ENCODE measurements around the gene IDS.
"Not testable (repeated sequence)": the region's sequence is repeated elsewhere in the genome, so short reads cannot be mapped to it uniquely, and the experiment has no call there.

Gene IDS

DNA sequence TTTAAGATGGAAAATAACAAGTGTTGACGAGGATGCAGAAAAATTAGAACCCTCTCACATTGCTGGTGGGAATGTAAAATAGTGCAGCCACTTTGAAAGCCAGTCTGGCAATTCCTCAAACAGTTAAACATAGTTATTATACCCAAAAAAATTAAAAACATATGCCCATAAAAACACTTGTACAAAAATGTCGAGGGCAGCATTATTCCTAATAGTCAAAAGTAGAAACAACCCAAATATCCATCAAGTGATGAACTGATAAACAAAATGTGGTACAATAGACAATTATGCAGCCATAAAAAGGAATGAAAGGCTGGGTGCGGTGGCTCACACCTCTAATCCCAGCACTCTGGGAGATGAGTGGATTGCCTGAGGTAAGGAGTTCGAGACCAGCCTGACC is 6.3 kb downstream of the IDS start:
- no peak for DNase-seq (ENCODE audit: low spot score)

DNA sequence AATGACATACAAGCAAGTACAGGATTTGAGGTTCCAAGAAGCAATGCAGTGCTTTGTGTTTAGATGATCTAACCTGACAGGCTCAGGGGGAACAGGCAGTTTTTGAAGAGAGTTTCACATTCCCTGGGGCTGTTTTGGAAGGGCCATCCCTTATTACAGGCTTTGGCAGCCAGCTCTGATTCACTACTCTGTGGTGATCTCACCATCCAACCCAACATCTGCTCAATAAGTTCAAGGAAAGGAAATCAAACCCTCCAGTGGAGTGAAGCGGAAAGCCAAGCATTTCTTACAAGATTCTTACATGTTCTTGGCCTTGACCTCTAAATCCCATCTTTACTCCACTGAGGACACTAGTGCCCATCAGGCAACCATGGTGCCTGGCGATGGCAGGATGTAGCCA is 7.5 kb downstream of the IDS start:
- DNase-seq (ENCODE audit: low spot score) = no peak

DNA sequence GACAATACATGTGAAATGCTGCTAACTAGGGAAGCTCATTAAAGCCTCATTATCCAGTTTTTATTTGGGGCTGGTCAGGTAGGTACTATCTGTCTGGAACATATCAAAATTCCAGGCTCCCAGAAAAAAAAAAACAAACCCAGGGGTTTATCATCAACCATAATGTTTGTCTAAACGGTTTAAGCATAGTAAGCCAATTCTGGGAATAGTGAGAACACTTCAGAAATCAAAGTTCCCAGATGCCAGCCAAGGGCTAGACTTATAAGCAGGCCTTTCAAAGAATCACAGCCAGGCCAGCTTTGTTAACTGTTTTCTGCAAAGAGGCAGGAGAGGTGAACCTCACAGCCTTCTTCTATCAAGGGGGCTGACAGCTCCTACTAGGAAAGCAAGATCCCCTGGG is 8.1 kb downstream of the IDS start:
- no peak for DNase-seq (ENCODE audit: low spot score)

DNA sequence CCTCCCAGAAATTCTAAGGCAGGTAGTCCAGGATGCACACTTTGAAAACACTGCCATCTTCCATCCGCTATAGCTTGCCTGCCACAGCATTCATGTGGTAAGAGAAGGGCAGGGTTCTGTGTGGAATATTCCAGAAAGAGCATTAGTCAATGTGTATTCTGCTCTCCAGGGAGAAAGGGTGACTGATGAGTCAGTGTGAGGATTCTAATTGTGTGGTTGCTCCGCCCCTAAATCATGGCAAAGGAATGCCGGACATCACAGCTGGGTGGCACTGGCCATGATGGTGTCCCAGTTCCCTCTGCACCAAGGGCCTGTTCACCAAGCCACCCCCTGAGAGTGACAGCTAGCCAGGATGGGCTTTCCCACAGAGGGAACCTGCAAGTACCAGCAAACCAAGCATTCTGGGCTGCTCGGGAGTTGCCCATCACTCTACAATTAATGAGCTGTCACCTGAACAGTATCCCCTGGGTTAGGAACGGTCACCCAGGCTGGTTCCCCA is 9.5 kb downstream of the IDS start:
- DNase-seq (ENCODE audit: low spot score) = peak; percentile 71

DNA sequence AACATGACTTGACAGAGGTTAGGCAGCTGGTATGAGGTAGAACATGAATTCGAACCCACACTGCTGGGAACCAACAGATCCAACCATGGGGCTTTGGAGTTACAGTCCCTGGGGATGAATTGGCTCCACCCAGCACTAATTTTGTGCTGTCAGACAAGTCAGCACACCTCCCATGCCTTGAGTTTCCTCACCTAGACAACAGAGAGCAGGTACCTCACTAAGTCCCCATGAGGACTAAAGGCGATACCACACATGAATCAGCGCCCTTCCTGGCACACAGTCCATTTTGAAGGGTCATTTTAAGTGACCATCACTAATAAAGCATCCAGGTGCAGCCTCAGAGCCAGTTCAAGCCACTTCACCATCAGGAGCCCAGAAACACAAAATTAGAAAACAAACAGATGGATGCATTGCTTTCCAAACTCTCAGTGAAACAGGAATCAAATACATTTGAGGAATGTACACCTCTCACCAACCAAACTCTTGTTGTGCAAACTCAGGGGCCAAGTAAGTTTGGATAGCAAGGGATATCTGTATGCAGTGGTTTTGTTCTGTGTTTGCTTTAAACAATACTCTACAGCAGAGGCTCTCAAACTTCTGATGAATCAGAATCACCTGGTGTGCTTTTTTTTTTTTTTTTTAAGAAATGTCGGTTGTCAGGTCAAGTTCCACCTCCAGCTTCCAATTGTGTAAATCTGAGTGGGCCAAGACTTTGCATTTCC is 10.1 kb downstream of the IDS start:
- no peak for DNase-seq (ENCODE audit: low spot score)

DNA sequence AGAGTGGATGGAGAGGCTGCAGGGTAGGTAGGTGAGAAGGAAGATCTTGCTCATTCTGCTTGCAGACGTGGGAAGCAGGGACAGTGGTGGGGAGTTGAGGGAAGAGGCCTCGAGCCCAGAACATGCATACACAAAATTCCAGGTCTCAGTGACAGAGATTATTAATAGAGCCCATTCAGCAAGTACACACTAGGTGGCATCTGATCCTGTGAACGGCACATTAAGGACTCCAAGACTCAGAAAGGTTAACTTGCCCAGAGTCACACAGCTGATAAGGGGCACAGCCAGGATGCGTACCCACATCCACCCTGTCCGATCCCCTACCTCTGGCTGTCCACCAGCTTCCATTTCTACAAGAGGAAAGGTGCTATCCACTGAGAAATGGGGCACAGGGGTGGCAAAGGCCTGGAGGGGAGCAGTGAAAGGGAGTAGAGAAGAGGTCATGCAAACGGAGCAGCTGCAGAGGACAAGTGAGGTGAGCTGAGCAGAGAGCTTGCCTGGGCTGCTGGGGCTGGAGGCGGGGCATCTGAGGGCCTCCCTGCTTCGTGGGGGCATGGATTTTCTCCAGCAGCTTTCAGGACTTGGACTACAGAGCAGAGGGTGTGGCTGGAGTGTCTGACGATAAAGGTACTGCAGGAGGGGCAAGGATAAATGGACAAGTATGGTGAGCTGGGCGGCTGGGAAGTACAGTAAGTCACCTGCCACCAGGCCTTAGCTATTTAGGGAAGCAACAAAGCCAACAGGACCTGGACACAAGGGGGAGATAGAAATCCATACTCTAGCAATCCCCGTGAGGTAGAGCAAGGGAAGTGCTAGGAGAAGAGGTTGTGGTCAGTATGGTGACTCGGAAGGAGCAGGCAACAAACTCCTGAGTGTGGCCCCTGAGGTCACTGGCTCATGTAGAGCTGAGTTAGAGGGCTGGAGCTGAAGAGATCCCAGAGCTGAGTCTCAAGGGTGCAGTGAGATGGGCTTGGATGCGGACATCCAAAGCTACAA is 11.2 kb downstream of the IDS start:
- DNase-seq (ENCODE audit: low spot score) = no peak

DNA sequence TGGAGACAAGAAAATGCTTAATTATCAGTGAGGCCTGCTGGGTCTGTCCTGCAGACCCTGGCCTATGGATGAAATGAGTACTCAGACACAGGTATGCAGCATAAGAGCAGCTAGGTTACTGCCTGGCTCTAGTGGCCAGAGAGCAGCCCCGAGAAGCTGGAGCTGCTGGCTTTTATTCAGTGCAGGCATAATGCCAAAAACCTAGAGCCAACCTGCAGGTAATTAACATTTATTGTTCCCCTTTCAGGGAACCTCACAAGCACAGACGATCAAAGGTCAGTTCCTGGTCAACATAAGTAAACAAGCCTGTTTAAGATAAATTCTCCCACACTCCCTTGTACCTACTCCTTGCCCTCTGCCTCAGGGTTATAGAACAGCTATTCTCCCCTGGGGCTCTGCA is 13.3 kb downstream of the IDS start:
- no peak for DNase-seq (ENCODE audit: low spot score)

DNA sequence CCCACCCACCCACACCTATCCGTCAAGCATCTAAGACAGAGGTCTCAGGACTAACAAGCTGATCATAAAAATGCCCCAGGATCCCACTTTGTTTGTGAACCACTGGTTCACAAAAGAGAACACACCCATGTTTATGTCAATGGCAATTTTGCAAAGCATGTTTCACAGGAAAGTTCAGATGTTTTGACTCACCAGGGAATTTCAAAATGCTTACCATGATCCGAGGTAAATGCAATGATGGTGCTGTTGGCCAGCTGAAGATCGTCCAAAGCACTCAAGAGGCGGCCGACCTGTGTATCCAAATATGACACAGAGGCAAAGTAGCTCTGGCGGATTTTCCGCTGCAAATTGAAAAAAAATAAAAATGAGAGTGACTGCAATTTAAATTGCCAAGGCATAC is 15.0 kb downstream of the IDS start:
- no peak for DNase-seq (ENCODE audit: low spot score)

DNA sequence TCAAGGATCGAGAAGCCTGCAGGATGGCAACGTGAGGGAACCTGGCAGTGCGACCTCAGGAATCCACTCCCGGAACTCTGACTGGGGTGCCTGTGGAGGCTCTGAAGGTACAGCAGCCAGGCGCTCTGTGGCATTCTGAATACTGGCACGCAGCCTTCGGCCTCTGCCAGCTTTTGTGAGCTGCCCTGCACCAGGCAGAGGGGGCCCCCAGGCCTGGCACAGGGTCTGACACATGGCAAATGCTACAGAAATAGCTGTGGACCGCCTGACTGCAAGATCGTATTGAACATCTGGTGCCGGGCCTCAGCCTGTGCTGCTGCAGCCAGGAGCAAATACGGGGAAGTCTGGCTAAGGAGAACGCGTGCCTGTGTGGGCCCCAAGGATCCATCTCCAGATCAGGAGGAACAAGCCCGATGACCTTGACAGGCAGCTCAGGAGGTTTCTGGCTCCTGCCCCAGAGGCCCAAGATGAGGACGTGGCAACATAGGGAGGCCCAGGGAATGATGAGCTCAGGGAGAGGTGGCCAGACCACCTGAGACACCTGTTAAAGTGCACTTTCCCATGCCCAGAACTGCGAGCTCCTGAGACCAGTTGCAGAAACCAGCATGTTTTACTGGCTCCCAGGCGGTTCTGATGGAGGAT is 16.6 kb downstream of the IDS start:
- not testable (repeated sequence) for DNase-seq (ENCODE audit: low spot score)

DNA sequence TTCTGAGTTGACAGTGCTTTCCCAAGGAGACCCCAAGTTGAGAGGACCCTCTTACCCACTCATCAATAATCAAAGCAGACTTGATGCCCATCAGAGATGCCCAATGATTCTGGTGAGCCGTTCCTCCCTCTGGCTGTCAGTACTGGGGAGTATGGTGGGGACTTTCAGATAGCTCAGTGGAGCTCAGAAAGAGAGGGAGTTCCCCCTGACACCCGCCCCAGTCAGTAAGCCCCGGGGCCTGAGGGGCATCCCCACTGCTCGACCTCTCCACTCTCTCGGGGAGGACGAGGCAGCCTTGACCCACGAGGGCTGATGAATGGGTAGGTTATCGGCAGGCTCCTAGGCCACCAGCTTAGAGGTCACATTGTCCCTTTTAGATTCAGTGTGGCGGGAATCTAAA is 17.1 kb downstream of the IDS start:
- DNase-seq (ENCODE audit: low spot score) = not testable (repeated sequence)

DNA sequence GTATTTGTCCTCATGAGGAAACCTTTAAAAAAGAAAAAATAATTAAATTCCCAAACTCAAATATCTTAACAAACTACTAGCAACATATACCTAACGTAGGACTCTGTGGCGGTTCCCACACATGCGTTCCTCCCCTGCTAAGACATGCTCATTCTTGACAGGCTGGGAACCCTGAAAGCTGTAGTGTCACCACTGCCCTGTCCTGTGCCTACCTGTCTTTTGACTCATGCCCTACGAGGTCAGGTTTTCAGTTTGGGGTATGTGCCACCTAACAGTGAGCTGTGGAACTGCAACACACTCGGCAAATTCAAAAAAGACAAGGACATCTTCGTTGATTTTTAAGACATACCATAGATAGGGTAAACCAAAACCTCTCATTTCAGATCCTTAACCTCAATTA is 17.8 kb downstream of the IDS start:
- DNase-seq (ENCODE audit: low spot score) = no peak

DNA sequence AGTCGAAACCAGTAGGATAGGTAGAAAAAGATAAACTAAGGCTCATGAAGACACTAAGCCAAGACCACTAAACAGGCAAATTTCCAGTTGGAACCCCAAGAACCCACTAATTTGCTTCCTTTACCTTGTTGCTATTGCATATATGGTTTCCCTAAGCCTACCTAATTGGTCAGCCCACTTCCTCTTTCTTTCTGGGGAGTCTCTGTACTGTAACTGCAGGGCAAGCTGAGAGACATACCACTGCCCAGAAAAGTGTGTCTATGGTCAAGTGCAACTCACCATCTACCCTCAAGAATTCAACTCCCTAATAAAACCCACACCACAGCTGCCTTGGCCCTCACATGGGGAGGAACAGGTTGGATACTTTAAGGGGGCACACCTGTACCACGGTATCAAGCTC is 28.6 kb downstream of the IDS start:
- no peak for DNase-seq (ENCODE audit: low spot score)

DNA sequence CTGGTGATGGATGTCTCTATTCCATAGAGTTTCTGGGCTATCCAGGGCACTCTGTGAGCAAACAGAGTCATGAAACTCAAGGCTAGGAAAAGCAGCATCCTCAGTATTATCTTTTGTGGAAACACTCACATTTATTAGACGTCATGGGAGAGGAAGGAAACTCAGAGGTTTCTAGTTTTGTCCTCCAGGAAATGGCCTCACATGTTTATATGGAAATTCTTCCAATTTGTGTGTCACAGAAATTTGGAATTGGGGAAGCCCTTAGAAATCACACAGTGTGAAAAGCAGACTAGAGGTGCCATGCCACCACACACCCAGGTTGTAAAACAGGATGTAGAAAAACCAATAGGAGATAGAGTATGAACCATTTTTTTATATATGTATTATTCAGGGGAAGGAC is 31.1 kb downstream of the IDS start:
- DNase-seq (ENCODE audit: low spot score) = no peak

DNA sequence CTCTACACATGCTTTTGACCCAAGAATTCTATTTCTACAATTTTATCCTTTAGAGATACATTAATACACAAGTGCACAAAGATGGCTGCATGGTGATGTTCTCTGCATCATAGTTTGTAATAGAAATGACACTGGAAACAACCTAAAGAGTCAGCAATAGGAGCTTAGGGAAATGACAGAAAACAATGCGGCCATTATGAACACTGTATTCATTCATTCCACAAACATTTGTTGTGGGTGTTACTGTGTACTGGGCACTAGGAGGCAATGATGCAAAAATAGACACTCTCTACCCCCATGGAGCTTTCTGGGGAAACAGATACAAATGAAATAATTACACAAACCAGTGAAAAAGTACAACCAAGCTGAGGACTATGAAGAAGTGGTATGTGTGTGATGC is 32.0 kb downstream of the IDS start:
- peak; percentile 57 for DNase-seq (ENCODE audit: low spot score)

DNA sequence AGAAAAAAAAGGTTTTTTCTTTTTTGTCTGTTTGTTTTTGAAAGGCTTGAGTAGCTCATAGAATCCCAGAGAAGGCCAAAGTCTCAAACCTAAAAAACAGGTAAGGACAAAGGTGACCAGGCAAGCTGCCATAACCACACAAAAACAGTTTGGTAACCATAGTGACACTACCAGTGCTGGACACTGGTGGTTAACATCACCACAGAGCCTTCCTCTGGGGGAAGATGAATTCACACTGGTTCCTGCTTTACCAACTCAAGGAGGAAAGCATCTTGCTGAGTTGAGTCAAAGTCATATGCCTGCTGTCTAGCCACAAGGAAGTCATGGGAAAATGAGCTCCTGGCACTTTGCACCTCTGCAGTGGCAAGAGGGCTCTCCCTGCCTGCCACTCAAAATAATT is 32.5 kb downstream of the IDS start:
- no peak for DNase-seq (ENCODE audit: low spot score)

DNA sequence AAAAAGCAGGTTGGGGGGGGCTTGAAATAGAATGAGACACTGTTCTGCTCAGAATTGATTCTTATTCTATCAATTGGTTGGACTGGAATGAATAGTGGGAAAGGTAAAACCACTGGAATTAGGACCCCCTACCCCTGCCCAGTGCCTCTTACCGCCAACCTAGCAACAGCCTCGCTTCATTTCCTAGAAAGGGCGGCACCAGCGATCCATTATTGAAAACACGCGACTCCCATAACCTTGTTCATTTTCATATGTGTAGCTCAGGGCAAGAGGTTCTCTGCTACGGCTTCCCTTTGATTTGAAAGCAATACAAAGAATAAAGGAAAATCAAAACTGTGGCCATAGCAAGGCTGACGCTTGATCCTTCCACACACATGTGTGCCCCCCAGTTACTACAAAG is 33.7 kb downstream of the IDS start:
- DNase-seq (ENCODE audit: low spot score) = no peak

DNA sequence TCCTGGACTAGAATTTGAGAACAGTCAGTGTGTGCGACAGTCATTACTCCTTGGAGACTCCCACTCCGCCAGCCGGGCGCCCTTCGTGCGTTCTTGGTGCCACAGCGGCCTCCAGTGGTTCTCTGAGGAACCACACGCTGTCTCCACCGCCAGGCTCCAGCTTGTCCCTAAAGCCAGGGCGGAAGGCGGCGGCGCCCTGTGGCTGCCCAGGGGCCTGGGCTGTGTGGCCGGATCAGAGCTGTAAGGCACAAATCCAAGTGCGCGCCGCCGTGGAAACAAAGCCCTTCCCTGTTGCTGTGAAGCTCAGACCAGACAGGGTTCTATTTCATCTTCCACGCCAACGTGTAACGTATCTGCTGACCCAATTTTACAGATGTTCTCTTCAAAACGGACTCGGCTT is 34.2 kb downstream of the IDS start:
- DNase-seq (ENCODE audit: low spot score) = peak; percentile 75

DNA sequence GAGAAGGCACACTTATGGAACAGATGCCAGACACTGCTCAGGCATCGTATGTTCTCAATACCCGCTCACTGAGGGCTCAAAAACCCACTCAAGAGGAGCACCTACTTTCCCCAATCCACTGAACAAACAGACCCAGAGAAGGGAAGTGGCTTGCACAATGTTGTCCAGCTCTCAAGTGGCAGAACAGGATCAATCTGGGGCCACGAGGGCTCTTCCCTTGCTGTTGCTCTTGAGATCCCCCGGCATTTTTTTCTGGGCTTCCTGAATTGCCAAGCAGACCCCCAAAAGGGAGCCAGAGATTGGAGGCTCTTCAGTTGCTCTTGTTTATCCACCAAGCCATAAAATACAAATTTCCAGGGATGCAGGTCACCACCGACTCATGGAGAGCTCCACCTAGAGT is 35.7 kb downstream of the IDS start:
- DNase-seq (ENCODE audit: low spot score) = no peak

DNA sequence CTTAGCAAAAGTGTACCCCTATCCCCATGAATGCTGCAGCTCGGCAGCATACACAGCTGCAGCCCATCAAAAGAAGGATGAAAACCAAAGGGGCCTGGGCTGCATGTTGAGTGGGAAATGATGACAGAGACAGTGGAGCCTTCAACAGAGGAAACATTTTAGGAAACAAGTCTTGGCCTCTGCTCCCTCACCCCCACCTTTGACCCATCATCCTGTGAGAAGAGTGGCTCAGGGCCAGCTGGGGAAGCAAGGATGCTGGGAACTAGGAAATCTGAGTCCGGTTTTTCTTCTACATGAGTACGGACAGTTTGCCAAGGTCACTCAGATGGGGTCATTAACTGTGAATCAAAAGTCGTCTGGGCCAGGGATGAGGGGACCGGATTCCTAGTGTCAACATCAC is 37.2 kb downstream of the IDS start:
- no peak for DNase-seq (ENCODE audit: low spot score)

DNA sequence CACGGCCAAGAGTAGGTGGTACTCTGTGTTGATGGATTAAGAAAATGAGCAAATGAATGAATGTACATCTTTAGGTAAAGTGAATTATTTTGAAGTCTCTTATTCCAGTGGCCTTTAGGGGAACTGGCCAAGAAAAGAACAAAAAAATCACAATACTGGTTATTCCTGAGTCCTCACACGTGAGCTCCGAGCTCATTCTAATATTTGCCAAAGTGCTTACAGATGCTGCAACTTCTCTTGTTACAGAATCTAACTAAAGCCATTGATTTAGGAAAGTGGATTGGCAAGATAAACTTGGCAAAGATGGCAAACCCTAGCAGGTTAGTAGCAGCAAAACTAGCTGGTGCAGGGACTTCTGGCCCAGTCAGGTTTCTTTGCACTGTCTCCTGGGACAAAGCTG is 37.6 kb downstream of the IDS start:
- DNase-seq (ENCODE audit: low spot score) = no peak

DNA sequence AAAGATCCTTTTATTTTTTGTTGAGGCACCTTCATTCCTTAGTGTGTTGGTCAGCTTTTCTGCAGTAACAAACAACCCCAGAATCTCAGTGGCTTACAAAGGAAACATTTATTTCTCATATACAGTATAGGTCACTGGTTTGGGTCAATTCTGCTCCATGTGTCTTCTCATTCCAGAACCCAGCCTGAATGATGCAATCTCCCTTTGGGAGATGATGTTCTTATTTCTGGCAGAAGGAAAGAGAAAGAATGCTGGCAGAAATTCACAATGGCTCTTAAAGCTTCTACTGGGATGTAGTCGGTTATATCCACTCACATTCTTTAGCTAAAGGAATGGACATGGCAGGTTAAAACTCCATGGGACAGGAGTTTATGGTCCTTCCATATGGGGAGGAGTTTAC is 42.3 kb downstream of the IDS start:
- DNase-seq (ENCODE audit: low spot score) = no peak

DNA sequence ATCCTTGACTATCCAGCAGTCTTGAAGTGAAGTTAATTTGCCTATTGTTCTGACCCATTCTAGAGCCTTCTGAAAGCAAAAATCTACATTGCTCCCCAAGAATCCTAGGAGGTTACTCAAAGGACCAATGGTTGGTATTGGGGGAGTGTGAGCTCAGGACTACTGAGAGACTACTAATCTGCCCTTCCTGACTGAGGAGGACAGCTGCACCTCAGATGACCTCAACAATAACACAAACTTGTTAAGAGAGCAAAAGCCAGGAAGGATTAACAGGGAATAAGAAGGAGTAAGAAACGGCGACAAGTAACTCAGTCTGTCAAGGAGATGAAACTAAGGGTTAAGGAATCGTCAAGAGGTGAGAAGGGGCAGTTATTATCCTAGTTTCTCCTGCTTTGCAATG is 43.4 kb downstream of the IDS start:
- DNase-seq (ENCODE audit: low spot score) = no peak

DNA sequence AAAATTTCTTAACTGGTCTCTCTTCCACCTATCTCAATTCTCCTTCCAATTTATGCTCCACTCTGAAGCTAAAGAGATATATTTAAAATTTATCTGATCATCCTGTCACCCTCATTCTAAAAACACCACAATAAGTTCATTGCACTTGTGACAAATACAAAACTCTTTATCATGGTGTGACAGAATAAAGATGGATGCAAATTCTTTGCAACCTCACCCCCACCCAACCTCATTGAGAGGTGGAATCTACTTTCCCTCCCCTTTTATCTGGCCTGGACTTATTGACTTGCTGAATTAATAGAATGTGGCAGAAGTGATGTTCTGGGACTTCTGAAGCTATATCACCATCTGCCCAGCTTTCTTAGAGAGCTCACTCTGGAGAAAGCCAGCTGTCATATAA is 46.5 kb downstream of the IDS start:
- DNase-seq (ENCODE audit: low spot score) = no peak
